ENCODE data around the gene GRWD1.

GRCh38 chr19:48417421-48417820 is 28.4 kb upstream of the GRWD1 start:
- TF ChIP-seq TCF7L2 (IDR thresholded peaks at IDR 0.05; ENCODE audit: borderline replicate concordance, low read depth, low read length) (no peak), ATF2 (tag by site-specific recombination; IDR thresholded peaks at IDR 0.05; ENCODE audit: low read depth) (no peak), CTCF (tag by site-specific recombination; IDR thresholded peaks at IDR 0.05) (no peak)

Measured in HEK293 (cell line).